Measurements from ENCODE around the gene CDHR2. TPM values are rescaled to one million over a fixed set of nuclear protein-coding genes. Genes with fewer than 3 reads are reported as not detected.

Gene CDHR2, protein sequence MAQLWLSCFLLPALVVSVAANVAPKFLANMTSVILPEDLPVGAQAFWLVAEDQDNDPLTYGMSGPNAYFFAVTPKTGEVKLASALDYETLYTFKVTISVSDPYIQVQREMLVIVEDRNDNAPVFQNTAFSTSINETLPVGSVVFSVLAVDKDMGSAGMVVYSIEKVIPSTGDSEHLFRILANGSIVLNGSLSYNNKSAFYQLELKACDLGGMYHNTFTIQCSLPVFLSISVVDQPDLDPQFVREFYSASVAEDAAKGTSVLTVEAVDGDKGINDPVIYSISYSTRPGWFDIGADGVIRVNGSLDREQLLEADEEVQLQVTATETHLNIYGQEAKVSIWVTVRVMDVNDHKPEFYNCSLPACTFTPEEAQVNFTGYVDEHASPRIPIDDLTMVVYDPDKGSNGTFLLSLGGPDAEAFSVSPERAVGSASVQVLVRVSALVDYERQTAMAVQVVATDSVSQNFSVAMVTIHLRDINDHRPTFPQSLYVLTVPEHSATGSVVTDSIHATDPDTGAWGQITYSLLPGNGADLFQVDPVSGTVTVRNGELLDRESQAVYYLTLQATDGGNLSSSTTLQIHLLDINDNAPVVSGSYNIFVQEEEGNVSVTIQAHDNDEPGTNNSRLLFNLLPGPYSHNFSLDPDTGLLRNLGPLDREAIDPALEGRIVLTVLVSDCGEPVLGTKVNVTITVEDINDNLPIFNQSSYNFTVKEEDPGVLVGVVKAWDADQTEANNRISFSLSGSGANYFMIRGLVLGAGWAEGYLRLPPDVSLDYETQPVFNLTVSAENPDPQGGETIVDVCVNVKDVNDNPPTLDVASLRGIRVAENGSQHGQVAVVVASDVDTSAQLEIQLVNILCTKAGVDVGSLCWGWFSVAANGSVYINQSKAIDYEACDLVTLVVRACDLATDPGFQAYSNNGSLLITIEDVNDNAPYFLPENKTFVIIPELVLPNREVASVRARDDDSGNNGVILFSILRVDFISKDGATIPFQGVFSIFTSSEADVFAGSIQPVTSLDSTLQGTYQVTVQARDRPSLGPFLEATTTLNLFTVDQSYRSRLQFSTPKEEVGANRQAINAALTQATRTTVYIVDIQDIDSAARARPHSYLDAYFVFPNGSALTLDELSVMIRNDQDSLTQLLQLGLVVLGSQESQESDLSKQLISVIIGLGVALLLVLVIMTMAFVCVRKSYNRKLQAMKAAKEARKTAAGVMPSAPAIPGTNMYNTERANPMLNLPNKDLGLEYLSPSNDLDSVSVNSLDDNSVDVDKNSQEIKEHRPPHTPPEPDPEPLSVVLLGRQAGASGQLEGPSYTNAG (N-terminal part only)
- under 0.01 TPM in 1 of 2 replicates, not detected in the other for total RNA-seq

DNA sequence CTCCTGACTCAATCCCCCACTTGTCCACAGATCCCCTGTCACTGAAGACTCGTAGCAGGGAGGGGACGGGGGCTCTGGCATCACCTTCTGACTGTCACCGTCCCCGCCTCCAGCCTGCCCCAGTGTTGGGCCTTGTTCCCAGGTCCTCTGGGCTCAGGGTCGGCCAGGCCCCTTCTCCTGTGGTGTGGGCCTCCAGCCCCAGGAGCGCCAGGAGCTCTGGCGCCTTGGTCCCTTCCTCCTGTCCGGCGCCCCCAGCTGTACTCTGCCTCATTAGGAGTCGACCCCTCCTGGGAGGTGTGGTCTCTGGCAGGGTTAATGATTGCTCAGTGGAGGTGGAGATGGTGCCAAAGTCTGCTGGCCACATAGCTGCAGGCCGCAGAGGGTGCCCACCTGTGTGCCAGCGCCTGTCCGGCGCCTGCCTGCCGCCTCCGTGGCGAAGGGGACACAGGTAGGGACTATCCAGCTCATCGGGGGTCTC lies at the start of gene CDHR2:
CDHR2 (plus strand) TSS at position 376 of the 478 bp plus-strand sequence. CDS start 16,011 bp downstream, outside the sequence.
- no peak for DNase-seq

DNA sequence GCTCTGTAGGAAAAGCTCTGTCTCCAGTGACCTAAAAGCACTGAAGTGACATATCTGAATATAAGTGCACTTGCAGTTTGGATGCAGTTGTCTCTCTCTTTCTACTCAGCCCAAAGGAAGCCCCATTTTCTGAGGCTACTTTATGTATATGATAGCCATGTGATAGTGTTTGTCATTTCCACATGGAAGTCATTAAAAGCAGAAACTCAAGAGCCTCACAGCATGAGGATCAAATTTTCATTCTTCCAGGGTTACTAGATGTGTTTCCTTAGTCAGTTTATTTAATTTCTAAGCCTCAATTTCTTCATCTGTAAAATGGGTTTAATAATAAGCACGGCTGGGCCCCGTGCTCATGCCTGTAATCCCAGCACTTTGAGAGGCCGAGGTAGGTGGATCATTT lies 48.6 kb upstream of the CDHR2 start:
- no peak for DNase-seq

DNA sequence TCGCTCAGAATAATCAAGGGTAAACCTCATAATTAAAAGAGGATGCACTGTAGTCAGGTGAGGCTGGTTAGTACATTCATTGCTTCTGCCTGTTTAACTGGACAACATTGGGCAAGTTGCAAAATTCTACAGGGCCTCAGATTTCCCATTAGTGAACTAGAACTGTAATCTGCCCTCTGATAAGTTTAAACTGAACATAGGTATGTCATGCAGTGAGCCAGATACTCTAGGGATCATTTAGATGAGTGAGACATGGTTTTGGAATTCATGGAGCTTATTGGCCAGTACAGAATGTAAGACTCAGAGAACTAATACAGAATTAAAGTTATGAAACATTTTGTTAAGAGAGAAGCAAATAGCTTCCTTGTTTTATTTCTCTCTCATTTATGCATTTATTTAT lies 47.8 kb upstream of the CDHR2 start:
- no peak for DNase-seq

DNA sequence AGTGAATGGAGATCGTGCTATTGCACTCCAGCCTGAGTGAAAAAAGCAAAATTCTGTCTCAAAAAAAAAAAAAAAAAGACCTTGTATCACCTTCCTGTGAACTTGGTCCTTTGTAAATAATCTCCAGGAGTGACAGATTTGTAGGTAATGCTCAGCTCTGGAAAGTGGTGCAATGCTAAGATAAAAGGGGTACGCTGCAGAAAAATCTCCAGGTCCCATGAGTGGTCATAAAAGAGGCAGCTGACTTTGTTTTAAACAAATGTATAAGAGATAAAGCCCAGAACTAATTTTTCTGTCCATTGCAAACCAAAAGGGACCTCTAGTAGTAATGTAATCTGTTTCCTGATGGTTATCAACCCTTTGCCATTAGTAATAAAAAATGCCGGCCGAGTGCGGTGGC lies 45.6 kb upstream of the CDHR2 start:
- DNase-seq, result no peak

DNA sequence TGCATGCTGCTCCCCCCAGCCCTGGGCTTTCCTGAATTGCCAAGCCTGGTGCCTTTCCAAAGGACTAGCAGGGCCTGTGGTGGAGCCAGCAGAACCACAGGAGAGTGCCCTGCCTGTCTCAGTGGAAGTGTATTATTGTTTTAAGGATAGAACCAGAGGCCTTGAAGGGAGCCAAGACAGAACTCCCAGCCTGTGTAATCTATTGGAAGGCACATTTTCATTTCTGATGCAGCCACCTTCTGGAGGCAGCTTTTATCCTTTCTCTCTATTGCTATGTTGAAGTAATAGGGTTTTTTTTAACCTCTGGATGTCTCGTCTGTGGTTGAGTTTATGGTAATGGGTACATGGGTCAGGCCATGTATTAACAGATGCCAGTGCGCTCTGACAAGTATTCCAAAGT lies 41.2 kb upstream of the CDHR2 start:
- DNase-seq, result no peak

DNA sequence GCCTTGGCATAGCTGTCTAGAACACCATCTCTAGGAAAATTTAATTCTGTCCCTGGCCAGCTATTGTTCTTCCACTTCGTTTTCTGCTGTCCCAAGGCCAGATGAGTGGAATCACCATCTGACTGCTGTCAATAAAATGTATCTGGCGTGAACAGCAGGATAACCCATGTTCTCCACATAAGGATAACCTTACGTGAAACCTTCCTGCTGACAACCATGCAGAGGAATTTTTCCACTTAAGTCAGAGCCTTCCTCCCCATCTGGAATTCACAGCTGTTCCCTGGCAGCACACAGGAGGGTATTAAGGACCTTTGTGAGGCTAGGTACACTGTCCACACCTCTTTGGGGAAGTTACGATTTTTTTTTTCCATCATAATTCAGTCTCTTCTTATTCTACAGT lies 40.5 kb upstream of the CDHR2 start:
- no peak for DNase-seq

DNA sequence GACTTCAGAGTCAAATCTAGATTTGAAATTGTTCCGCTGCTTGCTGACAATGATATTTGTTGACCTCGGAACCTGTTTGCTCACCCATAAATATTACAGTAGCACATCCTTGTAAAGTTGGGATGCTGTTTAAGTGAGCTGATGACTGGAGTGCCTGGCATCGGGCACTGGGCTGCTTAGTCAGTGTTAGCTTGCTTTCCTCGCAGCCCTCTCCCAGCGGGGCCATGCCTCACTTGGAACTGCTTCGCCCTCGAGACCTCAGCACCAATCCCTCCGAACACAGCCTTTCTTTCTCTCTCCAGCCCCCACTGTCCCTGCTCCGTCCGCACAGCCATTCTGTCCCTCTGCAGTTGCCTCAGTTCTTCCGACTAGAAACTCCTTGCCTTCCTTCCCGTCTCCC lies 35.4 kb upstream of the CDHR2 start:
- no peak for DNase-seq

DNA sequence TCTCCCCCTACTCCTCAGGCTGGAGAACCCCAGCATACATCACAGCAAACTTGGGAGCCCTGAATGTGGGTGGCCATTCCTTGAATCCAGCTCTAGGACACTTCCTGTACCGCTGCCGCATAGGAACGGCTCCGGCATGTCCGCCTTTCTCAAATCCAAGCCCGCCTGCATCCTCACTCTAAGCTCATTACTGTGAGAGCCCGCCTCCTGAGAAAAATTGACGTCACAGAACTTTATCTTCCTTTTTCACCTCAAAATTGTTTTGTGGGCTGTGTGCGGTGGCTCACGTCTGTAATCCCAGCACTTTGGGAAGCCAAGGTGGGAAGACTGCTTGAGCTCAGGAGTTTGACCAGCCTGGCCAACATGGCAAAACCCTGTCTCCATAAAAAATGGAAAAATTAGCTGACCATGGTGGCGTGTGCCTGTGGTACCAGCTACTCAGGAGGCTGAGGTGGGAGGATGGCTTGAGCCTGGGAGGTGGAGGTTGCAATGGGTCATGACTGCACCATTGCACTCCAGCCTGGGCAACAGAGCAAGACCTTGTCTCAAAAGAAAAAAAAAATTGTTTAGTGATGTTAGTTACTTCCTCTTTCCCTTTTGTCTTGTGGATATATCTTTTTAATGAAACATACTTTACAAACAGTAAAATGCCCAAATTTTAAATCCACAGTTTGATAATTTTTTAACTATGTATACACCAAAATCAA lies 34.7 kb upstream of the CDHR2 start:
- no peak for DNase-seq

DNA sequence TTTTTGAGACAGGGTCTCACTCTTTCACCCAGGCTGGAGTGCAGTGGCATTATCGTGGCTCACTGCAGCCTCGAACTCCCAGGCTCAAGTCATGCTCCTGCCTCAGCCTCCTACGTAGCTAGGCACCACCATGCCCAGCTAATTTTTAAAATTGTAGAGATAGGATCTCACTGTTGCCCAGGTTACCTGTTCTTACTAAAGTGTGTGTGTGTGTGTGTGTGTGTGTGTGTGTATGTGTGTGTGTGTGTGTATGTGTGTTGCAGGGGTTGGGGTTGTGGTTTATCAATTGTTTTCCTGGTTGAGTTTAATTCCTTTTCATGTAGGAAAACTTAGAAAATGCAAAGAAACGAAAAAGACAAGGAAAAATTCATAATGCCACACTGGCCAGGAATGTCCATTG lies 33.7 kb upstream of the CDHR2 start:
- no peak for DNase-seq

DNA sequence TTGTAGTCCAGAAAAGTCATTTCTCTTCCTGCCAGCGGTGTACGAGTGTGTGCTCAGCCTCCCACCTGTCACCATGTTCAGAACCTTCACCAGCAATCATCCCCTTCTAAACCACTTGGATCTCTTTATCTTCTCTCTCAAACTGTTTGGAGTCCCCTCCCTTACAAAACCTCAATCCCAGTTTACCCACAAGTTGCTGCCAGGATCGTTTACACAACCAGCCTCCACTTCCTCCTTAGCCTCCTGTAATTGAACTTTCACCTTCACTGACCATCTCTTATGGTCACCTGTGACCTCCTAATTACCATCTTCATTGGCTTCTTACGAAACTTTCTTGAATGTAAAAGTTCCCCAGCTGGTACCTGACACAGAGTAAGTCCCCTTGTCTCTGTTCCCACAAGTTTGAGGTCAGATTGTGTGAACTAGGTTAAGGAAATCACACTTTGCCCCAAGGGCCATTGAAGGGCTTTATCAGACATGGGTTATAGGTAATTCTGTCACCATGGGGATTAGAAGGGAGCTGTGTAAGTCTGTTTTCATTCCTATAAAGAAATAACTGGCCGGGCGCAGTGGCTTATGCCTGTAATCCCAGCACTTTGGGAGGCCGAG lies 32.0 kb upstream of the CDHR2 start:
- no peak for DNase-seq

DNA sequence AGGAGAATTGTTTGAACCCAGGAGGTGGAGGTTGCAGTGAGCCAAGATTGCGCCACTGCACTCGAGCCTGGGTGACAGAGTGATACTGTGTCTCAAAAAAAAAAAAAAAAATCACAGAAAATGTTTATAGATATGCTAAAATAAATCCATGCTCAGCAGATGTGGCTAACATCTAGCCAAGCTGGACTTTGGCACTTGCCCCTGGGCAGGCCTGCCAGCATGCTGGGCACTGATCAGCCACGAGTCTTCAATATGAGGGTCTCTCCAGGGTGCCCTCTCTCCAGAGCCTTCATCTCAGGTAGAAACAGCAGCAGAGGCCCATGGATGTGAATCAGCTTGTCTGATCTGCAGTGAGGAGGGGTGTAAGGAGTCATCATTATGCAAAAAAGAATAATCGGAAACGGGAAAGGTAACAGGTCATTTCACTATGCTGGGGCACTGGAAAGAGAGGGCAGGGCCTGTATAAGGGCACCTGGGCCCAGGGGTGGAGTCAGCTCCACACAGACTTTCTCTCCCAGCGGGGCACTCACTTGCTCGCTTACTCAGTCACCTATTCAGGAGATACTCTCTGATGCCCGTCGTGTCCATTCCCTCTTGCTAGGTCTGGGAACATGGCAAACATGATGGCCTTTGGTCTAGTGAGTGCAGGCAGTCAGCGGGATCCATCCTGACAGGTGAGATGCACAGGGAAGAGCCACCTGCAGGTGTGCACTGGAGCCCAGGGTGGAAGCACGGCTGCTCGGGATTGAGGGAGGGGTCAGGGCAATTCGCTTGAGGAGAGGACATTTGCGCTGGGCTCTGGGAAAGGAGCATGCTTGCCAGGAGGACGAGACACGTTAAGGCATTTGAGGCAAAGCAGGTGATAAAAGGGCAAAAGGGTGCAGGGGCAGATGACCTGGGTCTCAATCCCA lies 29.1 kb upstream of the CDHR2 start:
- DNase-seq, result no peak

DNA sequence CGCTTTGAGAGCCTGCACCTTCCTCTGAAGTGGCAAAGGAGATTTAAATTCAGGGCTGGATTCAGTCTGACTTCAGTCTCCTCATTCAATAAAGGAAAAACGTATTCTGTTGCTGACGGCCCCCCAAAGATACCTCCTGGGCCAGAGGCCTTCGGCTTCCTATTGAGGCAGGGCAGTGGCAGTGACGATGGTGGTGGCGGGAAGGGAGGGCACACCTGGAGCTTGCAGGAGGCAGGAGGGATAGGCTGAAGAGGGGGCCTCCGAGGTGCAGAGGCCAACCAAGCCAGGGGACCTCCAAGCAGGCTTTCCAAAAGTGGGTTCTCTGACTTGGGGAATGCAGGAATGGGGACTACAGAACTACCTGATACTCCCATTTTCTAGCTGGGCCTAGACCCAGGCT lies 27.9 kb upstream of the CDHR2 start:
- DNase-seq, result no peak

DNA sequence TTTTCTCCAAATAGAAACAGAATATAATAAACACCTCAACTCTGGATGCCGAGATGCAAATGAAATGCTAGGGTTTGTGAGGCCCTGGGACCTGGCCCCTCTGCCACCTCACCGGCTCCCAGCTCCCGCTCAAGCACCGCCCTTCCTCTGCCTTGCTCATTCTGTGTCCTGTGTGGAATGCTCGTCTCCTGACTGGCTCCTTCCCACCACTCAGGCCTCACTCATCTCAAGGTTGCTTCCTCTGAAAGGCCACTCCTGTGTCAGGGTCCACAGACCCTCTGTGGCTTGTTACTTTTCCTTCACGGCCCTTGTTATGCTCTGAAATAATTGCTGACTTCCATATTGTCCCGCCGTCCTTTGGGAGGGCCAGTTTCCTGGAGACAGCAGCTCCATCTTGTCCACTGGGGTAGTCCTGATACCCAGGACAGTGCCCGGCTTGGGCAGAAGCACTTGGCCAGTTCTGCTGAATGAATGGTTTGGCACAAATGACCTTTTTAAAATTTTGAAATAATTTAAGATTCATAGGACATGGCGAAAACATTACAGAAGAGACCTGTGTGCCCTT lies 27.4 kb upstream of the CDHR2 start:
- DNase-seq, result no peak

DNA sequence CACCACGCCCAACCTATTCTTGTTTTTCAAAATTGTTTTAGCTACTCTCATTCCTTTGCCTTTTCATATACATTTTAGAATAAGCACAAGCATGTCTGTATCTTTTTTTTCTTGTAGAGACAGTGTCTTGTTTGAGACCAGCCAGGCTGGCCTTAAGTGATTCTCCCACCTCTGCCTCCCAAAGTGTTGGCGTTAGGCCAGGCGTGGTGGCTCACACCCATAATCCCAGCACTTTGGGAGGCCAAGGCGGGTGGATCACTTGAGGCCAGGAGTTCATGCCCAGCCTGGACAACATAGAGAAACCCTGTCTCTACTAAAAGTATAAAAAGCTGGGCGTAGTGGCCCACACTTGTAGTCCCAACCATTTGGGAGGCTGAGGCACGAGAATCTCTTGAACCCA lies 25.0 kb upstream of the CDHR2 start:
- DNase-seq, result no peak

DNA sequence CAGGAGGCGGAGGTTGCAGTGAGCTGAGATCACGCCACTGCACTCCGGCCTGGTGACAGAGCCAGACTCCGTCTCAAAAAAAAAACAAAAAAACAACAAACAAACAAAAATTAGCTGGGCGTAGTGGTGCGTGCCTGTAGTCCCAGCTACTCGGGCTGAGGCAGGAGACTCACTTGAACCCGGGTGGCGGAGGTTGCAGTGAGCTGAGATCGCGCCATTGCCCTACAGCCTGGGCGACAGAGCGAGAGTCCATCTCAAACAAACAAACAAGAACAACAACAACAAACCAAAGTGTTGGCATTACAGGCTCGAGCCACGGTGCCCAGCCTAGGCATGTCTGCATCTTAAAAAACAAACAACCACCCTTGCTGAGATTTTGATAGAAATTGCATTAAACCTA lies 24.2 kb upstream of the CDHR2 start:
- DNase-seq, result no peak

DNA sequence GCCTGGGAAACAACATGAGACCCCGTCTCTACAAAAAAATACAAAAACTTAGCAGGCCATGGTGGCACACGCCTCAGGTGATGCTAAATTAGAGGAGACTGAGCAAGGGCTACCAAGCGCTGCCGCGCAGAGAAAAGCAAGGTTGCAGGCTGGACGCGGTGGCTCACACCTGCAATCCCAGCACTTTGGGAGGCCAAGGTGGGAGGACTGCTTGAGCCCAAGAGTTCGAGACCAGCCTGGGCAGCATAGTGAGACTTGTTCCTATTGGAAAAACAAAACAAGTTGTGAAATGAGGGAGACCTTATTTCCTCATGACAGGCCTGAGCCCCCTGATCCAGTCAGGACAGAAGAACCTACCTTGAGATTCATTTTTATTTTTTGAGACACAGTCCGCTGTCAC lies 23.5 kb upstream of the CDHR2 start:
- DNase-seq, result no peak

DNA sequence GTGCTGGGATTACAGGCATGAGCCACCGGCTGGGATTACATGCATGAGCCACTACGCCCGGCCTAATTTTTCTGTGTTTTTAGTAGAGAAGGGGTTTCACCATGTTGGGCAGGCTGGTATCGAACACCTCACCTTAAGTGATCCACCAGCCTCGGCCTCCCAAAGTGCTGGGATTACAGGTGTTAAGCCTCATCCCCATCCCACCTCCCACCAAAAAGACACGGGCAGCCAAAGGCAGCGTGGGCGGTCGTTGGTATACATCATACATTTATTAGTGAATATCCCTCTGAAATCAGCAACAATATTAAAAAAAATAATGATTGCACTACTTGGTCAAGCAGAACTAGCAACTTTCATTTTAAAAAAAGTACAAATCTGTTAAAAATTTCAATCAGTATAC lies 22.7 kb upstream of the CDHR2 start:
- DNase-seq, result no peak

DNA sequence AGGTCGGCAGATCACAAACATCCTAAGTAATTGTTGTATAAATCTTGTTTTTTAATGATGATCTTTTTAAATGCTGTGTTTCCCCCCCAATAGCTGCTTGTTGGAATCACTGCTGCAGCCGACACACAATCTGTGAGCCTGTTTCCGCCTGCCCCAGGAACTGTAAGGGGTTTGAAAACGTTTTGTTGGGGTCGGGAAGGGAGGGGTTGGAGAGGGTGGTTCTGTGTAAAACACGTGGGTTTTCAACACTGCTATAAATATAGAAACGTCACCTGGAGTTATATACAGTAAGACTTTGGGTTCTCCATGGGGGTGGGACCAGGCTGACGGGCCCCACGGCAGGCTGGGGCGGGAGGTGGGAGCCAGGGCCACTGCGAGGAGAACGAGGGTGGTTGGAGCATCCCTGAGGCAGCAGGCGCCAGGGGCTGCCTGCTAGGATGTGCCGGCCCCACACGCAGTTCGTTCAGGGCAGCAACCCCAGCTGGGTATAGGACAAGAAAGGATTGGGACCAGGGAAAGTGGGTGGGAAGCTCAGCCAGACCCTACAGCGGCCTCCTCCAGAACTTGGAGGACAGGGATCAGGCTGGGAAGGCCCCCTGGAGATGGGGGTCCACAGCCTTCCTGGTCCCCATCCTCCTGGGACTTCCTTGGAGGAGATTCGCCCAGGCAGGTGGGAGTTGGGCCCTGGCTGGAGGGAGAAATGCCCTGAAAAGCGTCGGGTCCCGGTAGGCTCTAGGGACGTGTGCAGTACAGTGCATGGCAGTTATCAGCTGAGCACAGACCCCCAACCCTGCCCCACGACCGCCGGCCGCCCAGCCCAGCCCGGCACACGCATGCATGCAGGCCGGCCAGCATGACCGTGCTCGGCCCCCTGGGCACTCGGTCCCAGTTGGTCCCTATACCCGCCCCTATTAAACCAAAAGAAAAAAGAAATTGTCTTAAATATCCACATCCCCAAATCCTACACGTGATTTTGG lies 21.6 kb upstream of the CDHR2 start:
- DNase-seq, result no peak

DNA sequence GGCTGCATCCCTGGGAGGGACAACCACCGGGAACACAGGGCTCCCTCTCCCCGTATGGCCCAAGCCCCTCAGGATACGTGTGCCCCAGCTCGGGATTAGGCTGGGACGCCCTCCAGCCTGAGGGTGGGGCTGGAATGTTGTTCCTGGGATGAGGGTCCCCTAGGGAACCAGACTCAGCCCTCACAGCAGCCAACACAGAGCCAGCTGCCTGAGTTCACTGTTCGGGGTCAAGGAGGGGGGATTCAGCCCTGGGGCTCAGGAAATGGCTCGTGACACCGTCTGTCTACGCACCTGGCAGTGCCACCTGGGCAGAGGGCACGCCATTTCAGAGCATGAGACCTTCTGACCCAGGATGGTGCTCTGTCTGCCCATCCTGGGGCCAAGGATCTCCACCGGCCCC lies 20.8 kb upstream of the CDHR2 start:
- DNase-seq, result no peak

Measured in dermis blood vessel endothelial cell (primary cell).